ENCODE data around the gene F13A1. TPM values are rescaled to one million over a fixed set of nuclear protein-coding genes. Genes with fewer than 3 reads are reported as not detected.

Gene F13A1
- total RNA-seq, 4 donors from 2014 or later = 9.7 to 32.7 (median 17.2) TPM

- Histone ChIP-seq H3K9me3 (no peaks in the 10 kb centered on the region), H3K4me3 (no peak overlapping the region), H3K4me1 (no peaks in the 10 kb centered on the region), H3K27ac (no peak overlapping the region), H3K27me3 (no peaks in the 10 kb centered on the region), H3K36me3 (no peaks in the 10 kb centered on the region)
- no peak for DNase-seq (ENCODE audit: low spot score in 2 of 2)
- 57% methylated on average over 2 of the region's 2 CpGs for WGBS
- no peak for TF ChIP-seq POLR2A (IDR thresholded peaks at IDR 0.05)
- TF ChIP-seq CTCF (IDR thresholded peaks at IDR 0.05) = no peak
- no peak for TF ChIP-seq POLR2AphosphoS5 (IDR thresholded peaks at IDR 0.05)
- no peak for TF ChIP-seq EP300 (IDR thresholded peaks at IDR 0.05)
Observed at GRCh38 chr6:6225885-6226529, 94.5 kb downstream of the F13A1 start.

DNA sequence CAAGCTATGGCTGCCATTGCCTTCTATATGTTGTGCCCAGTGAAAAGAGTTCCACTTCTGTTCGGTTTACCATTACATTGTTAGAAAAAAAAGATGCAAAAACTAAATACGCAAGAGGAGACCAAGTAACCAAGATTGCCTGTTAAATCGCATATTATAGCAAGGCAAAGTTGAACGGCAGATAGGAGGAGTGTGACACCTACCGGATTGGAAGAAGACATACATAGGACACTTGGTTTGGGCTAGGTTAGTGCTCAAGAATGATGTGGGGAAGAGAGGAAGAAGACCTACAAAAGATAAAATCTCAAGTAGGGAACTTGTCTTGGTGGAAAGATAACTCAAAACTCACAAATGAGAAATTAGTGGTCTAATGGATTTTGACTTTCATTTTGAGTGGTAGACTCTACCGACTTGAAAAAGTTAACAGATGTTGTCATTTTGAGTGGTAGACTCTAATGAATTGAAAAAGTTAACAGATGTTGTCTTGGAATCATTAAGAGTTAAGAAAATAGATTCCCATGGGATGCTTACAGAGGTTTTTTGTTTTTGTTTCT lies 95.5 kb downstream of the F13A1 start:
- Histone ChIP-seq H3K4me1 (no peaks in the 10 kb centered on the region), H3K9me3 (no peaks in the 10 kb centered on the region), H3K36me3 (no peaks in the 10 kb centered on the region), H3K27me3 (no peaks in the 10 kb centered on the region), H3K27ac (no peak overlapping the region), H3K4me3 (no peak overlapping the region)
- DNase-seq (ENCODE audit: low spot score in 2 of 2) = no peak
- TF ChIP-seq POLR2AphosphoS5 (IDR thresholded peaks at IDR 0.05) (no peak), CTCF (IDR thresholded peaks at IDR 0.05) (no peak), EP300 (IDR thresholded peaks at IDR 0.05) (no peak), POLR2A (IDR thresholded peaks at IDR 0.05) (no peak)
- WGBS = 89% methylated on average over 6 of the region's 6 CpGs

DNA sequence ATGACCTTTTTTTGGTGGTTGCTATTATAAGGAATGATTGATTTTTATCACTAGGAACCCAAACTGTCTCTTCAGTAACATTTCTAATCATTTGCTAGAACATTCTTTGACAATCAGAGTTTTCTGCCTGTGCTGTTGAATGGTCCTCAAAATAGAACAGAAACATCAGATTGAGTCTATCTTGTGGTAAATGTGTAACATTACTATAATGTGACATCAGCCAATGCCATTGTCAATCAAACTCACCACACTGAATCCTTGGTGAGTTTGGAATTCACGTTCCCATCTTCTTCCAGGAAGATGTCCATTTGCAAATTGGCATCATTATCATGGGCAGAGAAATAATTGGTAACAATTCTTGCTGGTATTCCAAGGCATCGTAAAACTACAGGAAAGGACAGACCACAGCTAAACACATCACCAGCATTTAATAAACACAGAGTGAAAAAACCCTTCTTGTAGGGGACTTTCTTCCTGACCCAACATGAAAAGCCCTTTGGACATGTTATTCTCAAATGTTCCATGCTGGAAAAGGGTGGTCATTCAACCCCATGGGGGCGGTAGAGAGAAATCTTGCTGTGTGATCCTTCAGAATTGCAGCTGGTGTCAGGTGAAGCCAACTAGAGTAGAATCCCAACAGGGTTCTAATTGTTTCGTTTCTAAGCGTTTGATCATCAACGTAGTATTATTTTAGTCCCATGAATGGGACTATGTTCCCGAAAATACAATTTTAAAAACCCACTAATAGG lies 98.5 kb downstream of the F13A1 start:
- Histone ChIP-seq H3K4me1 (no peaks in the 10 kb centered on the region), H3K4me3 (no peak overlapping the region), H3K9me3 (no peaks in the 10 kb centered on the region), H3K27me3 (no peaks in the 10 kb centered on the region), H3K36me3 (no peaks in the 10 kb centered on the region), H3K27ac (no peak overlapping the region)
- TF ChIP-seq EP300 (IDR thresholded peaks at IDR 0.05) (no peak), POLR2AphosphoS5 (IDR thresholded peaks at IDR 0.05) (no peak), POLR2A (IDR thresholded peaks at IDR 0.05) (no peak), CTCF (IDR thresholded peaks at IDR 0.05) (no peak)
- DNase-seq (ENCODE audit: low spot score in 2 of 2) = no peak
- WGBS = 53% methylated on average over 7 of the region's 7 CpGs

- TF ChIP-seq CTCF (IDR thresholded peaks at IDR 0.05) (no peak), POLR2AphosphoS5 (IDR thresholded peaks at IDR 0.05) (no peak)
- Histone ChIP-seq H3K27me3 (no peaks in the 10 kb centered on the region), H3K36me3 (no peaks in the 10 kb centered on the region), H3K9me3 (no peaks in the 10 kb centered on the region), H3K4me1 (no peaks in the 10 kb centered on the region), H3K27ac (no peak overlapping the region), H3K4me3 (no peak overlapping the region)
- DNase-seq (ENCODE audit: low spot score in 2 of 2) = no peak
- WGBS = 59% methylated on average over 2 of the region's 2 CpGs
Observed at GRCh38 chr6:6220718-6221117, 99.7 kb downstream of the F13A1 start.

DNA sequence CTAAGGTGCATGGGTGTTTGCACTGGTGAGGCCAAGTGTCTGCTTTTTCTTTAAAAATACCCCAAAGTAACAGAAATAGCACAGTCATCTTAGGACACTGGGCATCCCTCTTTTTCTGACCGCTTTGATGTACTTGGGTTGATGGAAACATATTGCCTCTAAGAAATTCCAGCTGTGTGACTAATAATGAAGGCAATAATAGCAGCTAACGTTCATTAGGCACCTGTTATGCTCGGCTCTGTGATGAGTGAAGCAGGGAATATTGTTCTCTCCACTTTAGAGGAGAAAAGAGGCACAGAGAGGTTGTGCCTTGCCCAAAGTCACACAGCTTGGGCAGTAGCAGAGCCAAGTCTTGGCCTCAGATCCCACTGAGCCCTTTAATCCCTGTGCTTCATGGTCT lies 100.7 kb downstream of the F13A1 start:
- WGBS = 71% methylated on average over 3 of the region's 3 CpGs
- Histone ChIP-seq H3K4me3 (no peak overlapping the region), H3K9me3 (no peaks in the 10 kb centered on the region), H3K27me3 (no peaks in the 10 kb centered on the region), H3K36me3 (no peaks in the 10 kb centered on the region), H3K4me1 (no peaks in the 10 kb centered on the region), H3K27ac (no peak overlapping the region)
- DNase-seq (ENCODE audit: low spot score in 2 of 2) = no peak
- TF ChIP-seq EP300 (IDR thresholded peaks at IDR 0.05) (no peak), POLR2AphosphoS5 (IDR thresholded peaks at IDR 0.05) (no peak), POLR2A (IDR thresholded peaks at IDR 0.05) (no peak)

Data from suprapubic skin (tissue), 4 donors.